Measurements from ENCODE around the gene RAB24.

Gene RAB24

DNA sequence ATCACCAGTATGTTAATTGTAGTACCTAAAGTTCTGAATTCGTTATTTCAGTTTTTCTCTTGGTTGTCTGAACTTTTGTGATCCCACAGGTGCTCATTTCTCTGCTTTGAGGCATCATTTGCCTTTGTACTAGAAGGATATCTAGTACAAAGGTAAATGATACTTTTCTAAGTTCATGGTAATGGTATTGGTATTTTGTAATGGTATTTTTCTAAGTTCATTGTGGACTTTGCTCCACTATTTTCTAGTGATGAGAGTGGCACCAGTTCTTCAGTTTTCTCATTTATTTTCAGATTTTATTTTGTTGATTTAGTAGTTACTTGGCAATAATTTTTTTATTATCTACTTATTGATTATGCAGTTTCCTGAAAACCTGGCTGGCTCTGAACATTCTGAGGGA lies 42.0 kb downstream of the RAB24 start:
- TF ChIP-seq REST (IDR thresholded peaks at IDR 0.05; ENCODE audit: insufficient read depth in 1 of 2, low read depth in 2 of 2, low read length in 2 of 2): no peak
- TF ChIP-seq TAF1 (IDR thresholded peaks at IDR 0.05; ENCODE audit: borderline replicate concordance, insufficient read depth, low read length): no peak
- no peak for TF ChIP-seq SIN3A (IDR thresholded peaks at IDR 0.05; ENCODE audit: borderline replicate concordance, insufficient read depth, low read length)
- TF ChIP-seq FOXP2 (optimal IDR thresholded peaks at IDR 0.05; ENCODE audit: borderline replicate concordance, extremely low read depth, extremely low read length, insufficient read depth): no peak
- TF ChIP-seq POLR2AphosphoS5 (IDR thresholded peaks at IDR 0.05; ENCODE audit: low read depth, low read length): no peak

DNA sequence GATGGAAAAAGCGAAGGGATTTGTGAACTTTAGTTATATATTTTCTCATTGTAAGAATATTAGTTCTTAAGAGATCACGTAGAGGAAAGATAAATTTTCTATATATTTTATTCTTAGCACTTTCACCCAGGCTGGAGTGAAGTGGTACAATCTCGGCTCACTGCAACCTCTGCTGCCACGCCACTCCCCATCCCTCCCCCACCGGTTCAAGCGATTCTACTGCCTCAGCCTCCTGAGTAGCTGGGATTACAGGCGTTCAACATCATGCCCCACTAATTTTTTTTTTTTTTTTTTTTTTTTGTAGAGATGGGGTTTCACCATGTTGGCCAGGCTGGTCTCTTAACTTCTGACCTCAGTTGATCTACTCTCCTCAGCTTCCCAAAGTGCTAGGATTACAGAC lies 42.6 kb downstream of the RAB24 start:
- TF ChIP-seq POLR2AphosphoS5 (IDR thresholded peaks at IDR 0.05; ENCODE audit: low read depth, low read length) (no peak), TAF1 (IDR thresholded peaks at IDR 0.05; ENCODE audit: borderline replicate concordance, insufficient read depth, low read length) (no peak), SIN3A (IDR thresholded peaks at IDR 0.05; ENCODE audit: borderline replicate concordance, insufficient read depth, low read length) (no peak), REST (IDR thresholded peaks at IDR 0.05; ENCODE audit: insufficient read depth in 1 of 2, low read depth in 2 of 2, low read length in 2 of 2) (no peak), FOXP2 (optimal IDR thresholded peaks at IDR 0.05; ENCODE audit: borderline replicate concordance, extremely low read depth, extremely low read length, insufficient read depth) (no peak)

- TF ChIP-seq TAF1 (IDR thresholded peaks at IDR 0.05; ENCODE audit: borderline replicate concordance, insufficient read depth, low read length): no peak
- no peak for TF ChIP-seq POLR2AphosphoS5 (IDR thresholded peaks at IDR 0.05; ENCODE audit: low read depth, low read length)
- TF ChIP-seq REST (IDR thresholded peaks at IDR 0.05; ENCODE audit: insufficient read depth in 1 of 2, low read depth in 2 of 2, low read length in 2 of 2): no peak
- TF ChIP-seq FOXP2 (optimal IDR thresholded peaks at IDR 0.05; ENCODE audit: borderline replicate concordance, extremely low read depth, extremely low read length, insufficient read depth): no peak
- TF ChIP-seq SIN3A (IDR thresholded peaks at IDR 0.05; ENCODE audit: borderline replicate concordance, insufficient read depth, low read length): no peak
These were observed 47.2 kb downstream of the RAB24 start for GRCh38 chr5:177256296-177256695.

DNA sequence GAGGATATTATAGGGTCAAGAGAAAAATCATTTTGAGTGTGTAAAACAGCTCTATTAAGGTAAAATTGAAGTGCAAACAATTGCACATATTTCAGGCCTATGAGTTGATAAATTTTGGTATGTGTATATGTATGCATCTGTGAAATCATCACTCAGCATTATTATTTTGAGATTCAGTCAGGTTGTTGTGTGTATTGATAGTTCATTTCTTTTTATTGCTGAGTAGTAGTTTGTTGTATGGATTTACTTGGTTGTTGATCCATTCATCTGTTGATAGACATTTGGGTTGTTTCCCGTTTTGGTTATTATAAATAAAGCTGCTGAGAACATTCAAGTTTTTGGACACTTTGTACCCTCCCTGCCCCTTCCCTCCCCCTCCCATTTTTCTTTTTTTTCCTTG lies 50.3 kb downstream of the RAB24 start:
- TF ChIP-seq POLR2AphosphoS5 (IDR thresholded peaks at IDR 0.05; ENCODE audit: low read depth, low read length) (no peak), FOXP2 (optimal IDR thresholded peaks at IDR 0.05; ENCODE audit: borderline replicate concordance, extremely low read depth, extremely low read length, insufficient read depth) (no peak), TAF1 (IDR thresholded peaks at IDR 0.05; ENCODE audit: borderline replicate concordance, insufficient read depth, low read length) (no peak), SIN3A (IDR thresholded peaks at IDR 0.05; ENCODE audit: borderline replicate concordance, insufficient read depth, low read length) (no peak), REST (IDR thresholded peaks at IDR 0.05; ENCODE audit: insufficient read depth in 1 of 2, low read depth in 2 of 2, low read length in 2 of 2) (no peak)

All from PFSK-1 (cell line).